ENCODE results near the gene NR1I3.
A peak's percentile ranks its signal among the peaks of the same experiment; 100 is the strongest.
"Not testable (repeated sequence)": the region's sequence is repeated elsewhere in the genome, so short reads cannot be mapped to it uniquely, and the experiment has no call there.

NR1I3 gene

GRCh38 chr1:161250100-161250499, 12.1 kb upstream of the NR1I3 start:
- DNase-seq (ENCODE audit: low read depth) = not testable (repeated sequence)

GRCh38 chr1:161244888-161245287, 6.9 kb upstream of the NR1I3 start:
- DNase-seq (ENCODE audit: low read depth) = no peak

- no peak for DNase-seq (ENCODE audit: low read depth)
These were observed 4.3 kb upstream of the NR1I3 start for GRCh38 chr1:161242313-161242712.

- no peak for DNase-seq (ENCODE audit: low read depth)
These were observed 3.7 kb upstream of the NR1I3 start for GRCh38 chr1:161241682-161242081.

- no peak for DNase-seq (ENCODE audit: low read depth)
These were observed 1.8 kb downstream of the NR1I3 start for GRCh38 chr1:161235957-161236775.

- no peak for DNase-seq (ENCODE audit: low read depth)
These were observed 4.9 kb downstream of the NR1I3 start for GRCh38 chr1:161233102-161233501.

- DNase-seq (ENCODE audit: low read depth) = no peak
These were observed 7.2 kb downstream of the NR1I3 start for GRCh38 chr1:161230762-161231161.

- no peak for DNase-seq (ENCODE audit: low read depth)
These were observed 8.1 kb downstream of the NR1I3 start for GRCh38 chr1:161229896-161230295.

GRCh38 chr1:161228032-161228431, 10.0 kb downstream of the NR1I3 start:
- no peak for DNase-seq (ENCODE audit: low read depth)

- DNase-seq (ENCODE audit: low read depth) = no peak
These were observed 10.7 kb downstream of the NR1I3 start for GRCh38 chr1:161227196-161227871.

- DNase-seq (ENCODE audit: low read depth) = no peak
These were observed 11.2 kb downstream of the NR1I3 start for GRCh38 chr1:161226759-161227158.

- no peak for DNase-seq (ENCODE audit: low read depth)
These were observed 11.7 kb downstream of the NR1I3 start for GRCh38 chr1:161226320-161226711.

- peak; percentile 96 for DNase-seq (ENCODE audit: low read depth)
These were observed 12.3 kb downstream of the NR1I3 start, which contains the start of gene TOMM40L for GRCh38 chr1:161225534-161226319. TSS of gene TOMM40L (plus strand) at chr1:161226060. CDS start at chr1:161226490, 430 bp downstream.

- no peak for DNase-seq (ENCODE audit: low read depth)
These were observed 12.8 kb downstream of the NR1I3 start for GRCh38 chr1:161225178-161225533.

- not testable (repeated sequence) for DNase-seq (ENCODE audit: low read depth)
These were observed 13.3 kb downstream of the NR1I3 start for GRCh38 chr1:161224695-161225087.

GRCh38 chr1:161223805-161224694, 14.0 kb downstream of the NR1I3 start:
- DNase-seq (ENCODE audit: low read depth) = no peak

- DNase-seq (ENCODE audit: low read depth) = no peak
These were observed 15.6 kb downstream of the NR1I3 start for GRCh38 chr1:161222175-161223019.

GRCh38 chr1:161220002-161220401, 18.0 kb downstream of the NR1I3 start:
- no peak for DNase-seq (ENCODE audit: low read depth)

GRCh38 chr1:161219078-161219892, 18.7 kb downstream of the NR1I3 start:
- no peak for DNase-seq (ENCODE audit: low read depth)

Data from HS-27A (cell line).